Ectodermal cell (in vitro differentiated cells): ENCODE results near the gene TMEM178B.

Experiments used
- H3K27ac ChIP-seq: 2 replicates; pipeline ENCODE4 v1.7.0; 2013; ENCODE audit warnings: mild to moderate bottlenecking, low read depth, low read length; ENCODE audit not compliant: insufficient read depth, poor library complexity, severe bottlenecking
- H3K27me3 ChIP-seq: 2 replicates; pipeline ENCODE4 v1.7.0; 2013; ENCODE audit warnings: mild to moderate bottlenecking, low read length; ENCODE audit not compliant: insufficient read depth, control insufficient read depth, poor library complexity, severe bottlenecking
- H3K36me3 ChIP-seq: one replicate; pipeline ENCODE4 v1.7.0; 2013; ENCODE audit warnings: low read length; ENCODE audit not compliant: control insufficient read depth, insufficient read depth
- H3K4me1 ChIP-seq: one replicate; pipeline ENCODE4 v1.7.0; 2013; ENCODE audit warnings: low read length; ENCODE audit not compliant: control insufficient read depth, insufficient read depth
- H3K4me3 ChIP-seq: 2 replicates; pipeline ENCODE4 v1.7.0; 2013; ENCODE audit warnings: low read depth, low read length, control low read depth; ENCODE audit not compliant: insufficient read depth
- H3K9me3 ChIP-seq: 2 replicates; pipeline ENCODE4 v1.7.0; 2013; ENCODE audit warnings: mild to moderate bottlenecking, low read length, moderate library complexity; ENCODE audit not compliant: control insufficient read depth
- WGBS, 2 experiments: methylation state at CpG; one replicate each; pipeline ENCODE4 v1.1.7; 2013; ENCODE audit warnings: missing lambda C conversion rate in 2 of 2; 5-methylcytosine and 5-hydroxymethylcytosine counted together

Gene TMEM178B

GRCh38 chr7:141483044-141483443 lies 409.2 kb downstream of the TMEM178B start:
- Histone ChIP-seq H3K9me3 (no peaks in the 10 kb centered on the region), H3K27ac (no peak overlapping the region), H3K4me1 (no peaks in the 10 kb centered on the region), H3K27me3 (no peaks in the 10 kb centered on the region), H3K4me3 (no peak overlapping the region), H3K36me3 (no peaks in the 10 kb centered on the region)
- 94 to 98% methylated on average over 2 of the region's 2 CpGs for WGBS, 2 experiments

DNA sequence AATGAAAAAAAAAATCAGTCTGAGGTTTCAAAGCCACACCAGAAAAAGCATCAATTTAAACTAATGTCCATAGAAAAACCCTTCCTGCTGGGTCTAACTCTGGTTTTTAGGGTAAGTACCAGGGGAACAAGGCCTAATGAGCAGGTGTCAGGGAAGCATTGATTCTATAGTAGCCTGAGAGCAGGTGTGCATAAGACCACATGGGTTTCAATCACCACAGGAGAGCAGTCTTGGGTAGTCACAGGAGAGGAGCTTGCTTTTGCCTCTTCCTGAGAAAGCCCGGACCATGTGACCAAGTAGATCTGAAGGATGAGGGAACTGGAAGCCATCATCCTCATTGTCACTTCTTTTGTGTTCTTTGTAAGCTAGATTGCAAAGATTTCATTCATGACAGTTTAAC lies 411.0 kb downstream of the TMEM178B start:
- no peaks in the 10 kb centered on the region for H3K4me1 ChIP-seq
- H3K9me3 ChIP-seq, result no peaks in the 10 kb centered on the region
- H3K27me3 ChIP-seq, result no peaks in the 10 kb centered on the region
- H3K4me3 ChIP-seq, result no peak overlapping the region
- no peaks in the 10 kb centered on the region for H3K36me3 ChIP-seq
- no peak overlapping the region for H3K27ac ChIP-seq
- 84 to 87% methylated on average over 1 of the region's 1 CpG for WGBS, 2 experiments

DNA sequence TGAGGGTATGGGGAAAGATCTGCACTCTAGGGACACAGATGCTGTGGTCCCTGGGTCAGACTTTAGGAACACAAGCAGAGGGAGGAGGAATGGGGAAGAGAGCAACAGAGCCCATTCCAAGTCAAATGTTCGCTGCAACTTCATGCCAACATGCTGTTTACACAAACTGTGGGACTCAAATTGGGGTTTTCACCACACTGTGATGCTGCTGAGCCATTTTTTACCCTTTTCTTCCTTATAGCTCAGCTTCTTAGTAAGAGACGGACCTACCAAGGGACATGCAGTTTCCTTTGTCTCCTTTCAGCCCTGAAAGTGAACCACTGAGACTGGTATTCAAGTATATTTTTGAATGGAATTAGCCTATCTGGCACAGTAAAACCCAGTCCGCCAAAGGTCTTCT lies 413.1 kb downstream of the TMEM178B start:
- peaks cover 4% of the 10 kb centered on the region for H3K4me1 ChIP-seq
- no peak overlapping the region for H3K27ac ChIP-seq
- H3K4me3 ChIP-seq, result no peak overlapping the region
- H3K9me3 ChIP-seq, result no peaks in the 10 kb centered on the region
- no peaks in the 10 kb centered on the region for H3K36me3 ChIP-seq
- WGBS, 2 experiments, result 85 to 89% methylated on average over 3 of the region's 3 CpGs
- no peaks in the 10 kb centered on the region for H3K27me3 ChIP-seq

- H3K36me3 ChIP-seq, result no peaks in the 10 kb centered on the region
- no peak overlapping the region for H3K4me3 ChIP-seq
- H3K9me3 ChIP-seq, result no peaks in the 10 kb centered on the region
- 23 to 24% methylated on average over 2 of the region's 2 CpGs for whole genome bisulfite sequencing, 2 experiments
- H3K27ac ChIP-seq, result no peak overlapping the region
- H3K4me1 ChIP-seq, result peaks cover 4% of the 10 kb centered on the region
- no peaks in the 10 kb centered on the region for H3K27me3 ChIP-seq
Observed at GRCh38 chr7:141490474-141490873, 416.6 kb downstream of the TMEM178B start.

DNA sequence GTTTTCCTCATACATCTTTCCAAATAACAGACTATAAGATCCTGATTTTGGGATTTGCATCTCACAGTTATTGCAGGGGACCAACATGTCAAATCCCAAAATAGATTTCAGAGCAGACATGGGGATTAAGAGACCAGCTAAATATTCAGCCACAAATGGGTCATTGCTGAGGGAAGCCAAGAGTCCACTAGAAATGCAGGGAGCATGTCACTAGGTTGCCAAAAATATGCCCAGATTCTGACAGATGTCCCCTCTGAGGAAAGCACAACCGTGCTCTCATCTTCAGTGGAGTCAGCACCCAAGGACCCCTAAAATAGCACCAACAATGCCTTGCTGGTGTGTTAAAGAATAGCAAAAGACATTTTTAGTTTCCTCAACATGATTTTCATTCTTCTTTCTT lies 421.2 kb downstream of the TMEM178B start:
- Histone ChIP-seq H3K4me3 (no peak overlapping the region), H3K4me1 (peaks cover 8% of the 10 kb centered on the region), H3K27me3 (no peaks in the 10 kb centered on the region), H3K36me3 (no peaks in the 10 kb centered on the region), H3K27ac (no peak overlapping the region), H3K9me3 (no peaks in the 10 kb centered on the region)
- WGBS, 2 experiments, result 96 to 97% methylated on average over 1 of the region's 1 CpG

GRCh38 chr7:141497391-141497790 lies 423.5 kb downstream of the TMEM178B start:
- 84 to 87% methylated on average over 5 of the region's 5 CpGs for WGBS, 2 experiments
- no peak overlapping the region for H3K4me3 ChIP-seq
- no peak overlapping the region for H3K27ac ChIP-seq

GRCh38 chr7:141500608-141501007 lies 426.7 kb downstream of the TMEM178B start:
- Histone ChIP-seq H3K4me3 (no peak overlapping the region), H3K9me3 (no peaks in the 10 kb centered on the region), H3K4me1 (peaks cover 3% of the 10 kb centered on the region), H3K27me3 (no peaks in the 10 kb centered on the region), H3K36me3 (no peaks in the 10 kb centered on the region), H3K27ac (no peak overlapping the region)
- WGBS, 2 experiments, result 96 to 100% methylated on average over 3 of the region's 3 CpGs

More at GRCh38 chr7:141497391-141497790, 423.5 kb downstream of the TMEM178B start:
- no peaks in the 10 kb centered on the region for H3K36me3 ChIP-seq
- H3K9me3 ChIP-seq, result no peaks in the 10 kb centered on the region
- peaks cover 3% of the 10 kb centered on the region for H3K4me1 ChIP-seq
- H3K27me3 ChIP-seq, result no peaks in the 10 kb centered on the region

DNA sequence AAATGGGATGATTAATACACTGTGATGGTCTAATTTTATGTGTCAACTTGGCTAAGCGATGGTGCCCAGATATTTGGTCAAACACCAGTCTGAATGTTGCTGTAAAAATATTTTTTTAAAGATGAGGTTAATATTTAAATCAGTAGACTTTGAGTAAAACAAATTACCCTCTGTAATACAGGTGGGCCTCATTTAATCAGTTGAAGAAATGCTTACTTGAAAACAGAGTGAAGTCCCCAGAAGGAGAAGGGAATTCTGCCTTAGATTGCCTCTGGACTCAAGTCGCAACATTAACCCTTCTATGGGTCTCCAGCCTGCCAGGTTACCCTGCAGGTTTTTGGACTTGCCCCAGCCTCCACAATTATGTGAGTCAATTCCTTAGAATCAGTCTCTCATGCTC lies 427.6 kb downstream of the TMEM178B start:
- H3K4me3 ChIP-seq, result no peak overlapping the region
- H3K36me3 ChIP-seq, result no peaks in the 10 kb centered on the region
- H3K27ac ChIP-seq, result no peak overlapping the region
- no peaks in the 10 kb centered on the region for H3K27me3 ChIP-seq
- H3K9me3 ChIP-seq, result no peaks in the 10 kb centered on the region
- H3K4me1 ChIP-seq, result peaks cover 3% of the 10 kb centered on the region
- whole genome bisulfite sequencing, 2 experiments, result 94% methylated on average over 2 of the region's 2 CpGs

GRCh38 chr7:141511316-141511675 lies 437.4 kb downstream of the TMEM178B start:
- Histone ChIP-seq H3K4me3 (peak overlapping the region; percentile 27), H3K9me3 (no peaks in the 10 kb centered on the region), H3K27ac (no peak overlapping the region), H3K27me3 (peaks cover 13% of the 10 kb centered on the region), H3K4me1 (no peaks in the 10 kb centered on the region), H3K36me3 (no peaks in the 10 kb centered on the region)
- WGBS, 2 experiments, result 35 to 37% methylated on average over 8 of the region's 8 CpGs

GRCh38 chr7:141511676-141512396 lies 438.0 kb downstream of the TMEM178B start:
- peaks cover 13% of the 10 kb centered on the region for H3K27me3 ChIP-seq
- H3K4me1 ChIP-seq, result no peaks in the 10 kb centered on the region
- 43 to 45% methylated on average over 36 of the region's 36 CpGs for WGBS, 2 experiments

More at GRCh38 chr7:141511676-141512396, 438.0 kb downstream of the TMEM178B start:
- Histone ChIP-seq H3K4me3 (peak overlapping the region; percentile 27), H3K9me3 (no peaks in the 10 kb centered on the region), H3K36me3 (no peaks in the 10 kb centered on the region), H3K27ac (no peak overlapping the region)
